ENCODE measurements around the gene FABP6. TPM values are rescaled to one million over a fixed set of nuclear protein-coding genes. Genes with fewer than 3 reads are reported as not detected.
"Not testable (repeated sequence)": the region's sequence is repeated elsewhere in the genome, so short reads cannot be mapped to it uniquely, and the experiment has no call there.

FABP6 gene
- total RNA-seq, 4 donors from 2014 or later, result not detected

DNA sequence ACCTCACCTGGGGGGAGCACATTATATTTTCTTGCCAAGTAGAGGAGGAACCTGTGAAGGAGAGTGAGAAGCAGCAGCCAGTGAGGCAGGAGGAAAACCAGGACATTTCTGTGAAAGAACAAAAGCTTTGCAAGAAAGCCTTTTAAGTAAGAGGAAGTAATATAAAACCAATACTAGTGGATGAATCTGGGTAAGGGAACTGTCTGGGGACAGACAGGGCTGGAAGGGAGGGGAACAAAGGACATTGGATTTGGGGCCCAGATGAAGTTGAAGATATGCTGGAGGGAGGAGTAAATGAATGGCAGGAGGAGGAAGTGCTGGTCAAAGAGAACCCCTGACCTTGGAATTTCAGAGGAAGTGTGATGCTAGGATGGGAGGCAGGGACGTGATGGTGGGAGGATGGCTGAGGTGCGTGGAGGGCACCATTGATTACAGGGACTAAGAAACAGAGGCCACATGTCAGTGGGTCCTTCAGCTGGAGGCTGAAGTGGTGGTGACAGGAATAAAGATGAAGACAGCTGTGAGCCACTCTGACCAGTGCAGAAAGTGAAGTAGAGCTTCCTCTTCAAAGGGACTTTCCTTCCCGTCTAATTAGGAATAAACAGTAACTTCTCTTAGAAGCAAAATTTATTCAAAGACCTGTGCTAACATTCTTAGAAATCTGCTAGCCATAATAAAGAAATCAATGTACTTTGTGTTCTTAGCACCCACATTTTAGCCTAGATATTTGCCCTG lies 43.5 kb upstream of the FABP6 start:
- no peak for TF ChIP-seq EP300 (IDR thresholded peaks at IDR 0.05; ENCODE audit: low read depth)
- no peak for DNase-seq
- H3K4me1 ChIP-seq, result peaks cover 6 to 9% (median 8%) of the 10 kb centered on the region in 4 donors
- H3K9me3 ChIP-seq, result no peaks in the 10 kb centered on the region
- WGBS, 2 donors (ENCODE audit: low coverage in 1 of 2), result 43 to 52% methylated on average over 3 of the region's 3 CpGs
- H3K36me3 ChIP-seq, result no peaks in the 10 kb centered on the region
- in situ Hi-C loops (cut with MboI; ENCODE audit: low pct_ligation_motif_present in 1 of 4, low pct_unique_long_range_greater_than_20kb in 1 of 4, low sequenced_read_pairs in 3 of 4) (no loop called here), intact Hi-C loops (cut with DNase I; ENCODE audit: low total_unique reads) (no loop called here)
- no peak overlapping the region for H3K27ac ChIP-seq
- peaks cover 3% of the 10 kb centered on the region for H3K27me3 ChIP-seq
- no peak overlapping the region for H3K4me3 ChIP-seq

DNA sequence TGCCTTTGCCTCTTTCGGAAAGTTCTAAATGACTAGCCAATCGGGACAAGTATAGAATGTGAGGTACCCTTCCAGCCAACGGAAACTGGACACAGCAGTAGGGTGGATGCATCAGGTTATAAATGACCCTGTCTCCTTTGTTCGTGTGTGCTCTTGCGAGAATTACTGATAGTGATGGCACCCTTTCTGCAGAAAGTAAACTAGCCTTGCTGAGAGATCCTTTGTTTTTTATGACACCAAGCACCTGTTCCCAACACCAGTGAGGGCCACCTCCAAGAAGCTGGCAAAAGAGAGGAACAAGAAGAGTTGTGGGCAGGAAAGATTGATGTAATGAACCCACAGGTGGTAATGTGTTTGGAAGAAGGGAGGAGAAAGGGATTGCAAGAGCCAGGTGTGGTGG lies 42.8 kb upstream of the FABP6 start:
- H3K27ac ChIP-seq, result no peak overlapping the region
- H3K4me1 ChIP-seq, result peaks cover 6 to 9% (median 8%) of the 10 kb centered on the region in 4 donors
- intact Hi-C loops (cut with DNase I; ENCODE audit: low total_unique reads), result no loop called here
- no peaks in the 10 kb centered on the region for H3K36me3 ChIP-seq
- 67 to 86% methylated on average over 3 to 5 of the region's 5 CpGs for WGBS, 2 donors (ENCODE audit: low coverage in 1 of 2)
- DNase-seq, result no peak
- no peak overlapping the region for H3K4me3 ChIP-seq
- TF ChIP-seq POLR2A (IDR thresholded peaks at IDR 0.05), result no peak
- H3K27me3 ChIP-seq, result peaks cover 3% of the 10 kb centered on the region
- H3K9me3 ChIP-seq, result no peaks in the 10 kb centered on the region
- in situ Hi-C loops (cut with MboI; ENCODE audit: low pct_ligation_motif_present in 1 of 4, low pct_unique_long_range_greater_than_20kb in 1 of 4, low sequenced_read_pairs in 3 of 4), result no loop called here

GRCh38 chr5:160187091-160187490 lies 42.2 kb upstream of the FABP6 start:
- intact Hi-C loops (cut with DNase I; ENCODE audit: low total_unique reads) (no loop called here), in situ Hi-C loops (cut with MboI; ENCODE audit: low pct_ligation_motif_present in 1 of 4, low pct_unique_long_range_greater_than_20kb in 1 of 4, low sequenced_read_pairs in 3 of 4) (no loop called here)
- Histone ChIP-seq H3K4me1 (peaks cover 6 to 9% (median 8%) of the 10 kb centered on the region in 4 donors), H3K27ac (no peak overlapping the region), H3K27me3 (peaks cover 3% of the 10 kb centered on the region), H3K36me3 (no peaks in the 10 kb centered on the region), H3K9me3 (no peaks in the 10 kb centered on the region), H3K4me3 (no peak overlapping the region)
- WGBS, 2 donors (ENCODE audit: low coverage in 1 of 2), result 94 to 100% methylated on average over 1 to 5 of the region's 5 CpGs
- TF ChIP-seq POLR2A (IDR thresholded peaks at IDR 0.05), result no peak
- TF ChIP-seq CTCF (IDR thresholded peaks at IDR 0.05), result no peak
- TF ChIP-seq EP300 (IDR thresholded peaks at IDR 0.05; ENCODE audit: low read depth), result no peak
- no peak for TF ChIP-seq POLR2AphosphoS5 (IDR thresholded peaks at IDR 0.05)
- DNase-seq, result no peak

GRCh38 chr5:160188141-160189015 lies 40.9 kb upstream of the FABP6 start:
- Histone ChIP-seq H3K4me3 (peak overlapping the region; percentile 45 to 69 (median 48)), H3K27ac (peak overlapping the region; percentile 70 to 78 (median 76)), H3K9me3 (no peaks in the 10 kb centered on the region), H3K36me3 (no peaks in the 10 kb centered on the region), H3K27me3 (peaks cover 3% of the 10 kb centered on the region), H3K4me1 (peaks cover 6 to 9% (median 8%) of the 10 kb centered on the region in 4 donors)
- intact Hi-C loops (cut with DNase I; ENCODE audit: low total_unique reads), result no loop called here
- in situ Hi-C loops (cut with MboI; ENCODE audit: low pct_ligation_motif_present in 1 of 4, low pct_unique_long_range_greater_than_20kb in 1 of 4, low sequenced_read_pairs in 3 of 4), result no loop called here
- peak; percentile 44 for DNase-seq
- WGBS, 2 donors (ENCODE audit: low coverage in 1 of 2), result 4% methylated on average over 9 to 39 of the region's 40 CpGs
- TF ChIP-seq CTCF (IDR thresholded peaks at IDR 0.05) (no peak), EP300 (IDR thresholded peaks at IDR 0.05; ENCODE audit: low read depth) (no peak), POLR2A (IDR thresholded peaks at IDR 0.05) (no peak), POLR2AphosphoS5 (IDR thresholded peaks at IDR 0.05) (no peak)

DNA sequence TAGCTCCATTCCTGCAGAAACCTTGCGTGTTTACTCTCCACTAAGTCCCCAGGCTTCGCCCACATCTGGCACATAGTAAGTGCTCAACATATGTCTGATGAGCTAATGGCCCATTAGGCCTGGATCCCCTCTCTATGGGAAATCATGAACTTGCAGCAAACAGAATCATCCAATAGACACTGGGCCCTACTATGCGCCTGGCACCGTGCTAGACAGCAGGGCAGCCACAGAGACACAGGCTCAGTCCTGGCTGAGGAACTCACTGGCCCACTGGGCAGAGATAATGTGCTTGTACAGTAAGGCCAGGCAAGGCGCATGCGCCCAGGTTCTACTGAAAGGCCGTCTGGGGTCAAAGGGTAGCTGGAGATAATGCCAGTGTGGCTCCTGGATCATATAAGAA lies 36.9 kb upstream of the FABP6 start:
- Histone ChIP-seq H3K36me3 (no peaks in the 10 kb centered on the region), H3K27ac (no peak overlapping the region), H3K27me3 (peaks cover 3% of the 10 kb centered on the region), H3K4me1 (peaks cover 6 to 9% (median 8%) of the 10 kb centered on the region in 4 donors), H3K4me3 (no peak overlapping the region), H3K9me3 (no peaks in the 10 kb centered on the region)
- in situ Hi-C loops (cut with MboI; ENCODE audit: low pct_ligation_motif_present in 1 of 4, low pct_unique_long_range_greater_than_20kb in 1 of 4, low sequenced_read_pairs in 3 of 4), result loop anchor here in 1 of 4 donors (10.0 kb wide), 1 partner anchor 152 kb away; no protein-coding TSS in a partner anchor
- intact Hi-C loops (cut with DNase I; ENCODE audit: low total_unique reads), result no loop called here
- no peak for DNase-seq
- TF ChIP-seq EP300 (IDR thresholded peaks at IDR 0.05; ENCODE audit: low read depth) (no peak), CTCF (IDR thresholded peaks at IDR 0.05) (no peak)
- 88 to 100% methylated on average over 4 to 7 of the region's 7 CpGs for WGBS, 2 donors (ENCODE audit: low coverage in 1 of 2)

GRCh38 chr5:160193076-160193475 lies 36.2 kb upstream of the FABP6 start:
- H3K36me3 ChIP-seq; intact Hi-C loops (cut with DNase I; ENCODE audit: low total_unique reads); H3K9me3 ChIP-seq; H3K27me3 ChIP-seq; H3K4me3 ChIP-seq; DNase-seq; H3K4me1 ChIP-seq; H3K27ac ChIP-seq: not testable (repeated sequence)
- in situ Hi-C loops (cut with MboI; ENCODE audit: low pct_ligation_motif_present in 1 of 4, low pct_unique_long_range_greater_than_20kb in 1 of 4, low sequenced_read_pairs in 3 of 4), result loop anchor here in 1 of 4 donors (10.0 kb wide), 1 partner anchor 152 kb away; no protein-coding TSS in a partner anchor
- 72% methylated on average over 18 of the region's 18 CpGs; no CpG with 5 or more reads in 1 of the 2 donors for WGBS, 2 donors (ENCODE audit: low coverage in 1 of 2)

DNA sequence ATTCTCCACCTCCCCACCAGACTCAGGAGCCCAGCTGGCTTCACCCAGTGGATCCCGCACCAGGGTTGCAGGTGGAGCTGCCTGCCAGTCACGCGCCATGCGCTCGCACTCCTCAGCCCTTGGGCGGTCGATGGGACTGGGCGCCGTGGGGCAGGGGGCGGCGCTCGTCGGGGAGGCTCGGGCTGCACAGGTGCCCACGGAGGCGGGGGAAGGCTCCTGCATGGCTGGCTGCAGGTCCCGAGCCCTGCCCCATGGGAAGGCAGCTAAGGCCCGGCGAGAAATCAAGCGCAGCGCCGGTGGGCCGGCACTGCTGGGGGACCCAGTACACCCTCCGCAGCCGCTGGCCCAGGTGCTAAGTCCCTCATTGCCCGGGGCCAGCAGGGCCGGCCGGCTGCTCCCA lies 35.5 kb upstream of the FABP6 start:
- H3K9me3 ChIP-seq; H3K27me3 ChIP-seq; H3K4me3 ChIP-seq; H3K36me3 ChIP-seq; intact Hi-C loops (cut with DNase I; ENCODE audit: low total_unique reads); H3K4me1 ChIP-seq; DNase-seq; H3K27ac ChIP-seq: not testable (repeated sequence)
- WGBS, 2 donors (ENCODE audit: low coverage in 1 of 2), result 96% methylated on average over 25 of the region's 28 CpGs; no CpG with 5 or more reads in 1 of the 2 donors
- in situ Hi-C loops (cut with MboI; ENCODE audit: low pct_ligation_motif_present in 1 of 4, low pct_unique_long_range_greater_than_20kb in 1 of 4, low sequenced_read_pairs in 3 of 4), result loop anchor here in 1 of 4 donors (10.0 kb wide), 1 partner anchor 151 kb away; no protein-coding TSS in a partner anchor
